ENCODE measurements around the gene ELP6. TPM values are rescaled to one million over a fixed set of nuclear protein-coding genes. Genes with fewer than 3 reads are reported as not detected.
A peak's percentile ranks its signal among the peaks of the same experiment; 100 is the strongest.
"Not testable (repeated sequence)": the region's sequence is repeated elsewhere in the genome, so short reads cannot be mapped to it uniquely, and the experiment has no call there.

Gene ELP6
- total RNA-seq, 2 donors from 2014 or later = 17.1 to 24.3 TPM

DNA sequence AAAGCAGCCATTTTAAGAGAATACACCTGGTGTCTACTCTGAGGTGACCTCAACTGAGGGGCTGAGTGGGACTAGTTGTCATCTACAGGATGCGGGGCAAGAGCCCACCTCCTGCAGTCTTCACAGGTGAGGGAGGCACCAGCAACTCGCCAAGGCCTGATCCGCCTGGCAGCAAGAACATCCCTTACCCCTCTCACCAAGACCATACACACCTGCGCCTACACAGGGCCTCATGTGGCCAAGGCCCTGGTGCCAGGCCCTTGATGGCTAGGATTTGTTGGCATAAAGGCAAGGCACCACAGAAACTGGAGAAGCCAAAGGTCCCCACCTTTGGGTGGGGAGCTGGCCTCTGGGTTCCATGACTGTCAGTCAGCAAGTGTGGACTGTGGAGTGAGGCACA is 18.4 kb downstream of the ELP6 start:
- H3K36me3 Mint-ChIP-seq (ENCODE audit: low read depth) = peaks cover 15% of the 10 kb centered on the region

GRCh38 chr3:47491777-47492176 is 21.7 kb downstream of the ELP6 start:
- ATAC-seq (no peak), DNase-seq (no peak)
- Mint-ChIP-seq H3K4me3 (no peak overlapping the region), H3K27me3 (no peaks in the 10 kb centered on the region), H3K27ac (no peak overlapping the region), H3K4me1 (no peaks in the 10 kb centered on the region), H3K36me3 (ENCODE audit: low read depth) (peaks cover 8% of the 10 kb centered on the region)
- no peaks in the 10 kb centered on the region for H3K9me3 ChIP-seq (ENCODE audit: control insufficient read depth, low read length, poor library complexity, severe bottlenecking)

More for the DNA sequence above, 18.4 kb downstream of the ELP6 start:
- ATAC-seq (no peak), DNase-seq (no peak)
- no peak overlapping the region for H3K4me3 Mint-ChIP-seq
- no peak overlapping the region for H3K27ac Mint-ChIP-seq
- H3K9me3 ChIP-seq (ENCODE audit: control insufficient read depth, low read length, poor library complexity, severe bottlenecking) = no peaks in the 10 kb centered on the region
- no peaks in the 10 kb centered on the region for H3K27me3 Mint-ChIP-seq
- peaks cover 5% of the 10 kb centered on the region for H3K4me1 Mint-ChIP-seq

- no peak for ATAC-seq
- Mint-ChIP-seq H3K27me3 (no peaks in the 10 kb centered on the region), H3K4me3 (no peak overlapping the region), H3K27ac (no peak overlapping the region), H3K36me3 (ENCODE audit: low read depth) (peaks cover 7% of the 10 kb centered on the region), H3K4me1 (no peaks in the 10 kb centered on the region)
- DNase-seq = no peak
- no peaks in the 10 kb centered on the region for H3K9me3 ChIP-seq (ENCODE audit: control insufficient read depth, low read length, poor library complexity, severe bottlenecking)
Observed at GRCh38 chr3:47491186-47491585, 22.3 kb downstream of the ELP6 start.

DNA sequence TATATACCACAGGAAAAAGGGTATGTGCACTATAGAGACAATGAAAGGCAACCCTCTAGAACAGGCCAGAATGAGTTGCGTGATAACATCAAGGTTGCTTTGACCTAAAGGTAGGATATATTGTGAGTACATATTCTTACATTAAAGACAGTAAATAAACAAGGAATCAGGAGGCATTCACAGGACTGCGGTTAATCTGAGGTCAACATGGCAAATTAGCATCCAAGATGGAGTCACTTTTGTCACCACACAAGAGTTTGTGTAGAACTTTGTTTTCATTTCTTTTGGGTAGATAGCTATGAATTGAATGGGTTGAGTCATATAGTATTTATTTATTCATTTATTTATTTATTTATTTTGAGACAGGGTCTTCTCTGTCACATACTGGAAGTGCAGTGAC is 26.2 kb downstream of the ELP6 start:
- peaks cover 4% of the 10 kb centered on the region for H3K36me3 Mint-ChIP-seq (ENCODE audit: low read depth)
- no peak overlapping the region for H3K4me3 Mint-ChIP-seq
- no peaks in the 10 kb centered on the region for H3K9me3 ChIP-seq (ENCODE audit: control insufficient read depth, low read length, poor library complexity, severe bottlenecking)
- no peaks in the 10 kb centered on the region for H3K4me1 Mint-ChIP-seq
- DNase-seq (no peak), ATAC-seq (no peak)
- no peaks in the 10 kb centered on the region for H3K27me3 Mint-ChIP-seq
- H3K27ac Mint-ChIP-seq = no peak overlapping the region

DNA sequence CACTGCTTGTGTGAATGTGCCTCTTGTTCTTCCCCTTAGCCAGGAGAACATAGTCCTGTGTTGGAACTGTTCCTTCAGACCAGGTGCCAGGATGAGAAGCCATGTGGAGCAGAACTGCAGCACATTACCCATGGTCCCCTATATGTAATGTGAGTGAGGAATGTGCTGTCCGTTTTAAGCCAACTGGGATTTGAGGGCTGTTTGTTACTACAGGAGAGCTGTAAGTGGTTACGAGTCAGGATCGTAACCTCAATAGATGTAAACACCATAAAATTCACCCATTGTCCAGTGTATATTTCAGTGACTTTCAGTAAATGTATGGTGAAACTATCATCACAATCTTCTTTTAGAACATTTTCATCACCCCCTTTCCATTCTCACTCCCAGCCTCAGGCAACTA is 27.7 kb downstream of the ELP6 start:
- no peak overlapping the region for H3K4me3 Mint-ChIP-seq
- DNase-seq (no peak), ATAC-seq (no peak)
- H3K9me3 ChIP-seq (ENCODE audit: control insufficient read depth, low read length, poor library complexity, severe bottlenecking) = no peaks in the 10 kb centered on the region
- no peak overlapping the region for H3K27ac Mint-ChIP-seq
- H3K36me3 Mint-ChIP-seq (ENCODE audit: low read depth) = peaks cover 4% of the 10 kb centered on the region
- H3K27me3 Mint-ChIP-seq = no peaks in the 10 kb centered on the region
- no peaks in the 10 kb centered on the region for H3K4me1 Mint-ChIP-seq

DNA sequence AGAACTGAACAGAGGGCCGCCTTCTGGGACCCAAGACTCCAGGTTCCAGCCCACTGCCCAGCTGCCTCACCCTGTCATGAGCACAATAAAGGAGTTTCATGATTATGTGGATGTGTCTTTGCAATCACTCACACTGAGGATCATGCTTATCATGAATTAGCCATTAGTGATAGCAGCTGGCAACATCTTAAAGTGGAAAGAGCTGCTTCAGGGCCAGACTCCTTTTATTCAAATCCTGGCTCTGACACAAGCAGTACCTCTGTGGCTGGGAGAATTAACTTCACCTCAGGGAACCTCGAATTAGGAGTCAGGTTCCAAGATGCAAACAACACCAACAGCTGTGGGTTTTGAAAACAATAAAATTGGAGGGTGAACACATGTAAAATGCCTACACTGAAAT is 31.1 kb downstream of the ELP6 start:
- Mint-ChIP-seq H3K36me3 (ENCODE audit: low read depth) (peaks cover 4% of the 10 kb centered on the region), H3K4me3 (no peak overlapping the region), H3K27me3 (no peaks in the 10 kb centered on the region), H3K27ac (no peak overlapping the region), H3K4me1 (no peaks in the 10 kb centered on the region)
- ATAC-seq = no peak
- no peak for DNase-seq
- no peaks in the 10 kb centered on the region for H3K9me3 ChIP-seq (ENCODE audit: control insufficient read depth, low read length, poor library complexity, severe bottlenecking)

GRCh38 chr3:47481763-47482162 is 31.7 kb downstream of the ELP6 start:
- not testable (repeated sequence) for H3K36me3 Mint-ChIP-seq (ENCODE audit: low read depth)

DNA sequence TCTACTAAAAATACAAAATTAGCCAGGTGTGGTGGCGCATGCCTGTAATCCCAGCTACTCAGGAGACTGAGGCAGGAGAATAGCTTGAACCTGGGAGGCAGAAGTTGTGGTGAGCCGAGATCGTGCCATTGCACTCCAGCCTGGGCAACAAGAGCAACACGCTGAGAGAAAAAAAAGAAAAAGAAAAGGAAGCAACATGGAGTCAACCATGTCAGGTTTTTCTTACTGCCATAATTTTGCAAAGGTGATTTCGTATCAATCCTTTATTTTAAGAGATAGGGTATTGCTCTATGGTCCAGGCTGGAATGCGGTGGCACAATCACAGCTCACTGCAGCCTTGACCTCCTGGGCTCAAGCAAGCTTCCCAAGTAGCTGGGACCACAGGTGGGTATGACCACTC is 33.2 kb downstream of the ELP6 start:
- H3K36me3 Mint-ChIP-seq (ENCODE audit: low read depth); H3K27me3 Mint-ChIP-seq; DNase-seq; H3K27ac Mint-ChIP-seq; H3K4me3 Mint-ChIP-seq; H3K4me1 Mint-ChIP-seq; ATAC-seq; H3K9me3 ChIP-seq (ENCODE audit: control insufficient read depth, low read length, poor library complexity, severe bottlenecking): not testable (repeated sequence)

More at GRCh38 chr3:47481763-47482162, 31.7 kb downstream of the ELP6 start:
- H3K4me1 Mint-ChIP-seq; H3K27ac Mint-ChIP-seq; DNase-seq; H3K27me3 Mint-ChIP-seq; ATAC-seq; H3K4me3 Mint-ChIP-seq; H3K9me3 ChIP-seq (ENCODE audit: control insufficient read depth, low read length, poor library complexity, severe bottlenecking): not testable (repeated sequence)

DNA sequence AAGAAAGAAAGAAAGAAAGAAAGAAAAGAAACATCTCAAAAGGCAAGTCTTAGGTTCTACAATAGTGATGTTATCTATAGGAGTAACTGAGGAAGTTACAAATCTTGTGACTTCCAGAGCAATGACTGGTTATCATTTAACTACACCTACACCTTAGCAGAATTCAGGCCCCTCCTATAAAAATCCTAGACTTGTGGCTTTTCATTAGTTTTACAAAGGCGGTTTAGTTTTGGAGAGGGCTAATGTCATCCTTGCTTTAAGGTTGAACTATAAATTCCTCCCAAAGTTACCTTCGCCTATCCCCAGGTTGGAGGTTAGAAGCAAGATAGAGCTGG is 33.7 kb downstream of the ELP6 start:
- ATAC-seq (no peak), DNase-seq (no peak)
- Mint-ChIP-seq H3K27me3 (no peaks in the 10 kb centered on the region), H3K27ac (no peak overlapping the region), H3K4me3 (no peak overlapping the region), H3K36me3 (ENCODE audit: low read depth) (no peaks in the 10 kb centered on the region), H3K4me1 (peaks cover 8% of the 10 kb centered on the region)
- no peaks in the 10 kb centered on the region for H3K9me3 ChIP-seq (ENCODE audit: control insufficient read depth, low read length, poor library complexity, severe bottlenecking)

GRCh38 chr3:47478022-47478421 is 35.5 kb downstream of the ELP6 start:
- Mint-ChIP-seq H3K4me3 (no peak overlapping the region), H3K27me3 (no peaks in the 10 kb centered on the region), H3K4me1 (peaks cover 21% of the 10 kb centered on the region), H3K36me3 (ENCODE audit: low read depth) (no peaks in the 10 kb centered on the region), H3K27ac (no peak overlapping the region)
- DNase-seq (no peak), ATAC-seq (no peak)
- H3K9me3 ChIP-seq (ENCODE audit: control insufficient read depth, low read length, poor library complexity, severe bottlenecking) = no peaks in the 10 kb centered on the region

GRCh38 chr3:47476644-47477199 is 36.8 kb downstream of the ELP6 start:
- no peaks in the 10 kb centered on the region for H3K9me3 ChIP-seq (ENCODE audit: control insufficient read depth, low read length, poor library complexity, severe bottlenecking)
- peak overlapping the region; percentile 97 for H3K4me3 Mint-ChIP-seq
- ATAC-seq = no peak
- no peak for DNase-seq
- peak overlapping the region; percentile 80 for H3K27ac Mint-ChIP-seq
- H3K4me1 Mint-ChIP-seq = peaks cover 24% of the 10 kb centered on the region
- H3K27me3 Mint-ChIP-seq = no peaks in the 10 kb centered on the region
- no peaks in the 10 kb centered on the region for H3K36me3 Mint-ChIP-seq (ENCODE audit: low read depth)

DNA sequence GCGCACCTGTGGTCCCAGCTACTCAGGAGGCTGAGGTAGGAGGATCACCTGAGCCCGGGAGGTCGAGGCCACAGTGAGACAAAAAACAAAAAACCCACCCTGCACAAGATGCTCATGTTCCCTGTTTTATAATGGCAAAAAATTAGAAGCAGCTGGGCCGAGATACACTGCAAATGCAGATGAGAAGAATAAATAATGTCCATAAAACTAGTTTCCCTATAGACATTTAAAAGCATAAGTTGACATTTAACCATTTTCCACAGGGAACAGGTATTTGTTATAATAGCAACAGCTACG is 37.2 kb downstream of the ELP6 start:
- Mint-ChIP-seq H3K4me1 (peaks cover 24% of the 10 kb centered on the region), H3K36me3 (ENCODE audit: low read depth) (no peaks in the 10 kb centered on the region), H3K27me3 (no peaks in the 10 kb centered on the region), H3K27ac (peak overlapping the region; percentile 80), H3K4me3 (peak overlapping the region; percentile 97)
- DNase-seq = no peak
- ATAC-seq = peak; percentile 7
- no peaks in the 10 kb centered on the region for H3K9me3 ChIP-seq (ENCODE audit: control insufficient read depth, low read length, poor library complexity, severe bottlenecking)

- H3K36me3 Mint-ChIP-seq (ENCODE audit: low read depth) = no peaks in the 10 kb centered on the region
- DNase-seq (peak; percentile 95 to 97 (median 96)), ATAC-seq (peak; percentile 94)
- no peaks in the 10 kb centered on the region for H3K27me3 Mint-ChIP-seq
- H3K9me3 ChIP-seq (ENCODE audit: control insufficient read depth, low read length, poor library complexity, severe bottlenecking) = no peaks in the 10 kb centered on the region
- H3K27ac Mint-ChIP-seq = peak within 1 kb of the TSS; percentile 89
- peak within 1 kb of the TSS; percentile 97 for H3K4me3 Mint-ChIP-seq
- H3K4me1 Mint-ChIP-seq = peaks cover 28% of the 10 kb centered on the region
Observed at GRCh38 chr3:47475570-47476329, 37.8 kb downstream of the ELP6 start, which contains the start of gene SCAP. SCAP (minus strand) TSS chr3:47475941; CDS start chr3:47442993, 32,948 bp downstream.

DNA sequence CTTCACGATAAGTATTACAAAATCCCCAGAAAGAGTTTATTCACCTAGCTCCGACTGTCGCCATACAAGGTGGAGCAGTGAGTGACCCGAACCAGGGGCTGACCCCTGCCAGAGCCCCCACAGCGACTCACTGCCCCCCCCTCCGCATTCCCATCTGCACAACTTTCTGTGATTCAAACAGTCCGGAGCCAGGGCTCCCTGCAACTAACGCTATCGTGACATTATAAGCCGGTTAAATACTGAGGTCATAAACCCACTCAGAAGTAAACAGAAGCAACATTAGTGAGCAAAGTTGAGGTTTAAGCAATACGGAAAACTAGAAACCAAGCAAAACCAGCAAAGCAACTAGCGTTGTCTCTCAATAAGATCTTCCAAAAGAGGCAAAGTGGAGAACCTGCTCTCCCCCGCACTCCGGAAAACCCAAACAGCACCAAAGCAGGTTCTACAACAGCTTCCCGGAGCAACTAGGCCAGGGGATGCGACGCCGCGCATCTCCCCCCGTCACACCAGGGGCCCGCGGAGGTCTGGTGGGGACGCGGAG is 38.4 kb downstream of the ELP6 start:
- DNase-seq = no peak
- Mint-ChIP-seq H3K4me3 (peak overlapping the region; percentile 97), H3K4me1 (peaks cover 32% of the 10 kb centered on the region)

More for the DNA sequence above, 38.4 kb downstream of the ELP6 start:
- H3K36me3 Mint-ChIP-seq (ENCODE audit: low read depth) = no peaks in the 10 kb centered on the region
- no peak for ATAC-seq
- H3K9me3 ChIP-seq (ENCODE audit: control insufficient read depth, low read length, poor library complexity, severe bottlenecking) = no peaks in the 10 kb centered on the region
- H3K27ac Mint-ChIP-seq = peak overlapping the region; percentile 89
- no peaks in the 10 kb centered on the region for H3K27me3 Mint-ChIP-seq

Measured in T-helper 17 cell (primary cell).